A673 (cell line): ENCODE data around the gene ARHGAP12. TPM values are rescaled to one million over a fixed set of nuclear protein-coding genes. Genes with fewer than 3 reads are reported as not detected.

Experiments
- BruUV-seq: library from RNA; stranded (reverse); fragments of 400-500 nt; replicated peaks from 2 replicates; lab custom pipeline; 2021; lab: Mats Ljungman, UMichigan
- CTCF ChIA-PET: fragments of 300-600 bp; sonication (Branson Sonifier 250); formaldehyde crosslinking; loops from one replicate; lab custom pipeline; 2022; ENCODE audit warnings: antibody characterized with exemption; lab: Charles Lee
- POLR2A ChIA-PET: fragments of 300-600 bp; sonication (Branson Sonifier 250); formaldehyde crosslinking; loops from one replicate; lab custom pipeline; 2022; ENCODE audit warnings: antibody characterized with exemption; ENCODE audit not compliant: low non-redundant PET; lab: Charles Lee
- DNase-seq: peaks from one replicate; pipeline ENCODE4 v3.0.0-alpha.2; 2015; ENCODE audit warnings: low spot score
- H3K27ac ChIP-seq: fragments of 200-600 bp; sonication (generic); 2 replicates; pipeline ENCODE4 v1.5.1; 2016; ENCODE audit warnings: mixed run types, low read depth, mild to moderate bottlenecking, mixed read lengths, antibody characterized with exemption, low read length; ENCODE audit not compliant: poor library complexity, severe bottlenecking
- H3K27me3 ChIP-seq: fragments of 200-600 bp; sonication (generic); replicated peaks from 2 replicates; pipeline ENCODE4 v1.6.1; 2017; ENCODE audit warnings: mixed run types, low read depth, mild to moderate bottlenecking, mixed read lengths, antibody characterized with exemption, low read length; ENCODE audit not compliant: insufficient read depth, poor library complexity
- H3K36me3 ChIP-seq: fragments of 200-600 bp; sonication (generic); 2 replicates; pipeline ENCODE4 v1.6.1; 2016; ENCODE audit warnings: mixed run types, mild to moderate bottlenecking, mixed read lengths, antibody characterized with exemption, low read length; ENCODE audit not compliant: insufficient read depth, poor library complexity, severe bottlenecking
- H3K4me1 ChIP-seq: fragments of 200-600 bp; sonication (generic); 2 replicates; pipeline ENCODE4 v1.6.1; 2017; ENCODE audit warnings: mixed run types, mild to moderate bottlenecking, mixed read lengths, antibody characterized with exemption, low read length; ENCODE audit not compliant: insufficient read depth, poor library complexity, severe bottlenecking
- H3K4me3 ChIP-seq: fragments of 200-600 bp; sonication (generic); 2 replicates; pipeline ENCODE4 v1.5.1; 2016; ENCODE audit warnings: low read depth, mixed run types, mild to moderate bottlenecking, mixed read lengths, low read length; ENCODE audit not compliant: poor library complexity, severe bottlenecking
- H3K9me3 ChIP-seq: fragments of 200-600 bp; sonication (generic); 2 replicates; pipeline ENCODE4 v1.6.1; 2016; ENCODE audit warnings: mixed run types, low read depth, mild to moderate bottlenecking, mixed read lengths, antibody characterized with exemption, low read length; ENCODE audit not compliant: poor library complexity, severe bottlenecking
- EZH2 ChIP-seq: fragments of 200-600 bp; sonication (generic); IDR thresholded peaks from 2 replicates; pipeline ENCODE4 v1.6.1; 2017; ENCODE audit warnings: borderline replicate concordance, low read depth, mild to moderate bottlenecking, mixed read lengths, antibody characterized with exemption, low read length; ENCODE audit not compliant: poor library complexity, severe bottlenecking
- intact Hi-C: fragments of 100-400 bp; cut with micrococcal nuclease; formaldehyde crosslinking; loops from one replicate; pipeline ENCODE4 v1.10.0; 2022; ENCODE audit not compliant: unreplicated experiment
- total RNA-seq: library from RNA; stranded (reverse); gene quantifications from 2 replicates; pipeline ENCODE4 v1.2.3, GENCODE V29; 2021
- TF ChIP-seq, protein P1 (sequence below): fragments of 300-800, 200-600 bp; sonication (generic); conservative IDR thresholded peaks from 2 replicates; pipeline ENCODE4 v1.5.1; 2017; ENCODE audit warnings: low read depth, mild to moderate bottlenecking, antibody characterized with exemption, low read length, moderate library complexity, mixed read lengths

ARHGAP12 gene
- total RNA-seq, 1 experiment from 2014 or later = 30.0 TPM

DNA sequence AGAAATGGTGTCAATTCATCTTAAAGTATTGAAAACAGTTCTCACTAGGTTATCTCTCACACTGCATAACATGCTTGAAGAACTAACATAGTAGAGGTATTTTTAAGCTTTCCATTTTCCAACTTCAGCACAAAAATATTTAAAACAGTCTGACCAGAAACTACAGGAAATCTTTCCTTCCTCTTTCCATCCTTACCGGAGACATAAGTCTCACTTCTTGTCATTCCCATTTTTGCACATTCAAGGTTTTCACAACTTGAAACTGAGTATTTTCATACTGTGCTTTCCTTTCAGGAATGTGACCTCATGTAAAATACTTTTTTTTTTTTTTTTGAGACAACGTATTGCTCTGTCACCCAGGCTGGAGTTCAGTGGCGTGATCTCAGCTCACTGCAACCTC, 45.2 kb downstream of the ARHGAP12 start:
- Histone ChIP-seq H3K4me1 (peaks cover 3% of the 10 kb centered on the region), H3K4me3 (no peak overlapping the region), H3K27ac (no peak overlapping the region), H3K36me3 (no peaks in the 10 kb centered on the region), H3K27me3 (no peaks in the 10 kb centered on the region), H3K9me3 (no peaks in the 10 kb centered on the region)
- TF ChIP-seq, protein P1, sequence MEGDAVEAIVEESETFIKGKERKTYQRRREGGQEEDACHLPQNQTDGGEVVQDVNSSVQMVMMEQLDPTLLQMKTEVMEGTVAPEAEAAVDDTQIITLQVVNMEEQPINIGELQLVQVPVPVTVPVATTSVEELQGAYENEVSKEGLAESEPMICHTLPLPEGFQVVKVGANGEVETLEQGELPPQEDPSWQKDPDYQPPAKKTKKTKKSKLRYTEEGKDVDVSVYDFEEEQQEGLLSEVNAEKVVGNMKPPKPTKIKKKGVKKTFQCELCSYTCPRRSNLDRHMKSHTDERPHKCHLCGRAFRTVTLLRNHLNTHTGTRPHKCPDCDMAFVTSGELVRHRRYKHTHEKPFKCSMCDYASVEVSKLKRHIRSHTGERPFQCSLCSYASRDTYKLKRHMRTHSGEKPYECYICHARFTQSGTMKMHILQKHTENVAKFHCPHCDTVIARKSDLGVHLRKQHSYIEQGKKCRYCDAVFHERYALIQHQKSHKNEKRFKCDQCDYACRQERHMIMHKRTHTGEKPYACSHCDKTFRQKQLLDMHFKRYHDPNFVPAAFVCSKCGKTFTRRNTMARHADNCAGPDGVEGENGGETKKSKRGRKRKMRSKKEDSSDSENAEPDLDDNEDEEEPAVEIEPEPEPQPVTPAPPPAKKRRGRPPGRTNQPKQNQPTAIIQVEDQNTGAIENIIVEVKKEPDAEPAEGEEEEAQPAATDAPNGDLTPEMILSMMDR = no peak
- TF ChIP-seq EZH2 = no peak
- BruUV-seq = no TSS peak
- POLR2A ChIA-PET = no interaction called here
- CTCF ChIA-PET = interaction anchor here (0.7 kb wide), 1 partner anchor 1126 kb away, joined by 3 read pairs; no protein-coding TSS in a partner anchor
- DNase-seq = no peak
- intact Hi-C loops = no loop called here

DNA sequence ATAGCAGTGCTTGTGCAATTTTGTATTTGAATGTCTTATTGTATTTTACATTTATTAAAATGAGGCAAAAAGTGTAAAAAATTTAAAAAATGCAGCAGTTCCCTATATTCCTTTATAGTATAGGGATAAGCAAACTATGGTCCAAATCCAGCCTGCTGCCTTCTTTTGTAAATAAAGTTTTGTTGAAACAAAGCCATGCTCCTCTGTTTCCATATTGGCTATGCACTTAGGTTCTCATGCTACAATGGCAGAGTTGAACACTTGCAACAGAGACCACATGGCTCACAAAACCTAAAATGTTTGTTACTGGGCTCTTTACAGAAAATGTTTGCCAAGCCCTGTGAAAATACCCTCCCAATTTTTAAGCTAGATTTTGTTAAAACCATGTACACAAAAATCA, 50.1 kb downstream of the ARHGAP12 start:
- intact Hi-C loops = no loop called here
- no peak for TF ChIP-seq EZH2
- TF ChIP-seq, protein P1 = no peak
- DNase-seq = no peak
- Histone ChIP-seq H3K36me3 (no peaks in the 10 kb centered on the region), H3K4me1 (peaks cover 19% of the 10 kb centered on the region), H3K9me3 (no peaks in the 10 kb centered on the region), H3K4me3 (no peak overlapping the region), H3K27me3 (no peaks in the 10 kb centered on the region), H3K27ac (no peak overlapping the region)
- POLR2A ChIA-PET = no interaction called here
- CTCF ChIA-PET = no interaction called here
- no TSS peak for BruUV-seq

DNA sequence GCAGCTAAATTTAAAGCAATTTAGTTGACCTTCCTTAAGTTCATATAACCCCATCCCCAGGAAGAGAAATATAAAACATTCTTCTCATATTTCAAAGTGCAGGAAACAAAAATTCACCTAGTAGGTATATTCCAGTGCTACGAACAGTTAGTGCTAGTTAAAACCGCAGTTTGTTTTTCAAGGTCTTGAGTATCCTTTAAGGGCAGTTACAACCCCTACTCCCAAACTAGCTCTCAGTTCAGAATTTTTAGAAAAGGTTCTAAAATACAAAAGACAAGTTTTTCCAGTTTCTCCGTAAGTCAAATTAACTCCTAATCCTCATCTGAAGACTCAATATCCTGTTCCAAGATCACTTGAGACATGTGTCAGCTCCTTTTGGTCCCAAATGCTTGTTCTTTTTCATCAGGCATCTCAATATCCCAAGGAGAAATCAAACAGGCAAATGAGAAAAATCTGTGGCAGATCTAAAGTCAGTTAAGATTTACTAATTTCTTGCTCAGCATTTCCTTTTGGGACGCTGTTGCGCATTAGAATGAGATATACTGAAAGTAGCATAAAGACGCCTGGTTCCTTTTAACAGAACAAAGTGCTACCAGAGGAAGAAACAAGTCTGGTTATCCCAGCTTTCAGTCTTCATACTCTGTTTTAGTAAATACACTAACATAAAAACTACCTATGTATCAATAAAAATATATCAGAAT, 51.8 kb downstream of the ARHGAP12 start:
- no TSS peak for BruUV-seq
- Histone ChIP-seq H3K27me3 (no peaks in the 10 kb centered on the region), H3K9me3 (no peaks in the 10 kb centered on the region), H3K4me3 (no peak overlapping the region), H3K36me3 (no peaks in the 10 kb centered on the region), H3K27ac (peak overlapping the region; percentile 54), H3K4me1 (peaks cover 24% of the 10 kb centered on the region)
- TF ChIP-seq, protein P1 = 0 out of 2 replicates have a peak, but pooled peaks have one; percentile 12
- TF ChIP-seq EZH2 = no peak
- intact Hi-C loops = no loop called here
- ChIA-PET CTCF (interaction anchor here (1.2 kb wide), 1 partner anchor 15 kb away, joined by 4 read pairs; no protein-coding TSS in a partner anchor), POLR2A (interaction anchor here (0.6 to 0.8 kb wide), 2 partner anchors 15 to 72 kb away, joined by 4 read pairs; no protein-coding TSS in a partner anchor)
- DNase-seq = peak; percentile 45
